ENCODE measurements around the gene FEM1C. TPM values are rescaled to one million over a fixed set of nuclear protein-coding genes. Genes with fewer than 3 reads are reported as not detected.

FEM1C gene
- total and polyA plus RNA-seq, 10 of the 15 experiments (the other 5 are each of a cell fraction or from before 2014, with no cell fraction given): 1.9 to 15.6 (median 8.0) TPM

- no peak overlapping the region for H3K27ac ChIP-seq (ENCODE audit: control insufficient read depth, insufficient read depth)
- TF ChIP-seq NKRF (conservative IDR thresholded peaks at IDR 0.05): no peak
- TF ChIP-seq CHD2 (IDR thresholded peaks at IDR 0.05; ENCODE audit: borderline replicate concordance, low read depth, low read length): no peak
- H3K4me3 ChIP-seq: no peak overlapping the region
- intact Hi-C loops (cut with micrococcal nuclease; ENCODE audit: unreplicated experiment) (no loop called here), in situ Hi-C loops (cut with MboI) (loop anchor here (25.0 kb wide), 1 partner anchor 1144 kb away; no protein-coding TSS in a partner anchor)
- 0 out of 4 replicates have a peak, but pooled peaks cover 0 to 4% of the 10 kb centered on the region in 2 experiments for H3K36me3 ChIP-seq (ENCODE audit: control insufficient read depth in 2 of 2, insufficient read depth in 2 of 2, low read length in 1 of 2)
- RAD21 ChIA-PET (ENCODE audit: unreplicated experiment): interaction anchor here (1.0 to 1.6 kb wide), 8 partner anchors 8 to 271 kb away, joined by 3 to 5 read pairs (median 4); no protein-coding TSS in a partner anchor
- no peaks in the 10 kb centered on the region for H3K27me3 ChIP-seq (replicated peaks in 1 of 2; ENCODE audit: control insufficient read depth in 2 of 2, insufficient read depth in 2 of 2, low read length in 1 of 2)
- FAIRE-seq: no peak
- H3K4me1 ChIP-seq (ENCODE audit: control insufficient read depth, insufficient read depth, low read length): peaks cover 38% of the 10 kb centered on the region
- peaks cover 6% of the 10 kb centered on the region for H3K79me2 ChIP-seq (ENCODE audit: control insufficient read depth, insufficient read depth, low read length)
- SMC1A ChIA-PET (ENCODE audit: uncharacterized antibody, unreplicated experiment): interaction anchor here (0.6 to 2.4 kb wide), 6 partner anchors 11 to 271 kb away, joined by 3 to 9 read pairs (median 4); no protein-coding TSS in a partner anchor
- CTCF ChIA-PET: interaction anchor here (0.6 to 3.5 kb wide), 5 partner anchors 19 to 270 kb away, joined by 3 to 36 read pairs (median 4); partner anchors contain the start of gene FEM1C
- no peaks in the 10 kb centered on the region for H4K20me1 ChIP-seq (ENCODE audit: control insufficient read depth, insufficient read depth)
- no peak for ATAC-seq
- H3K4me2 ChIP-seq (ENCODE audit: control insufficient read depth, insufficient read depth): no peak overlapping the region
- no peak overlapping the region for H2AFZ ChIP-seq (ENCODE audit: control insufficient read depth, low read depth, low read length)
- BruUV-seq (replicated peaks): no TSS peak
- POLR2A ChIA-PET: no interaction called here
- DNase-seq (ENCODE audit: low read depth, low spot score): no peak
- 100% methylated on average over 2 of the region's 2 CpGs for WGBS (ENCODE audit: insufficient coverage, insufficient replicate concordance, low lambda C conversion rate, missing lambda C conversion rate)
- H3K9ac ChIP-seq (ENCODE audit: control insufficient read depth, insufficient read depth, low read length): no peak overlapping the region
- peaks cover 10% of the 10 kb centered on the region; the same call in 2 of the 3 replicates for H3K9me3 ChIP-seq (replicated peaks; ENCODE audit: control insufficient read depth, insufficient read depth, low read length)
These were observed 36.4 kb upstream of the FEM1C start for GRCh38 chr5:115580941-115581340.

GRCh38 chr5:115579747-115580173 lies 35.2 kb upstream of the FEM1C start:
- ATAC-seq: peak; percentile 81
- Histone ChIP-seq H3K4me1 (ENCODE audit: control insufficient read depth, insufficient read depth, low read length) (peaks cover 44% of the 10 kb centered on the region), H3K9me3 (replicated peaks; ENCODE audit: control insufficient read depth, insufficient read depth, low read length) (peaks cover 10% of the 10 kb centered on the region; the same call in 2 of the 3 replicates), H3K36me3 (ENCODE audit: control insufficient read depth in 2 of 2, insufficient read depth in 2 of 2, low read length in 1 of 2) (0 out of 4 replicates have a peak, but pooled peaks cover 0 to 4% of the 10 kb centered on the region in 2 experiments), H3K79me2 (ENCODE audit: control insufficient read depth, insufficient read depth, low read length) (peaks cover 6% of the 10 kb centered on the region), H3K27ac (ENCODE audit: control insufficient read depth, insufficient read depth) (peak overlapping the region; percentile 85), H2AFZ (ENCODE audit: control insufficient read depth, low read depth, low read length) (no peak overlapping the region; the same call in 1 of the 2 replicates), H3K27me3 (replicated peaks in 1 of 2; ENCODE audit: control insufficient read depth in 2 of 2, insufficient read depth in 2 of 2, low read length in 1 of 2) (no peaks in the 10 kb centered on the region), H4K20me1 (ENCODE audit: control insufficient read depth, insufficient read depth) (no peaks in the 10 kb centered on the region), H3K4me2 (ENCODE audit: control insufficient read depth, insufficient read depth) (peak overlapping the region; percentile 67; the same call in 1 of the 2 replicates), H3K4me3 (no peak overlapping the region), H3K9ac (ENCODE audit: control insufficient read depth, insufficient read depth, low read length) (no peak overlapping the region)
- DNase-seq (ENCODE audit: low read depth, low spot score): peak; percentile 77
- POLR2A ChIA-PET: interaction anchor here (0.5 to 2.0 kb wide), 5 partner anchors 22 to 44 kb away, joined by 3 to 5 read pairs (median 4); partner anchors contain the start of gene FEM1C
- CTCF ChIA-PET: interaction anchor here (0.8 to 1.3 kb wide), 2 partner anchors 36 to 318 kb away, joined by 3 read pairs; no protein-coding TSS in a partner anchor
- RAD21 ChIA-PET (ENCODE audit: unreplicated experiment): interaction anchor here (1.0 to 7.7 kb wide), 9 partner anchors 9 to 1145 kb away, joined by 3 to 66 read pairs (median 4); partner anchors contain the start of gene FEM1C
- BruUV-seq (replicated peaks): no TSS peak
- in situ Hi-C loops (cut with MboI): loop anchor here (25.0 kb wide), 1 partner anchor 1142 kb away; no protein-coding TSS in a partner anchor
- intact Hi-C loops (cut with micrococcal nuclease; ENCODE audit: unreplicated experiment): no loop called here
- FAIRE-seq: no peak
- SMC1A ChIA-PET (ENCODE audit: uncharacterized antibody, unreplicated experiment): interaction anchor here (1.0 to 11.4 kb wide), 5 partner anchors 37 to 497 kb away, joined by 3 to 156 read pairs (median 4); partner anchors contain the start of gene FEM1C
- WGBS (ENCODE audit: insufficient coverage, insufficient replicate concordance, low lambda C conversion rate, missing lambda C conversion rate): under 1% methylated on average over 6 of the region's 6 CpGs
- TF ChIP-seq JUNB (IDR thresholded peaks at IDR 0.05) (peak; percentile 93), IRF4 (IDR thresholded peaks at IDR 0.05; ENCODE audit: low read depth, low read length) (peak; percentile 95), MTA2 (IDR thresholded peaks at IDR 0.05; ENCODE audit: low read depth) (peak; percentile 71; the same call in 1 of the 2 replicates), BCL11A (IDR thresholded peaks at IDR 0.05; ENCODE audit: low read depth, low read length) (peak; percentile 86), CUX1 (IDR thresholded peaks at IDR 0.05; ENCODE audit: insufficient replicate concordance, low read depth, low read length) (peak; percentile 93), RELA (IDR thresholded peaks at IDR 0.05; ENCODE audit: borderline replicate concordance, partially characterized antibody) (peak; percentile 63), PML (IDR thresholded peaks at IDR 0.05; ENCODE audit: low read length) (no peak)

Measured in GM12878 (cell line).